HCT116 (cell line): ENCODE results near the gene SOX18.

Experiments used
- CTCF ChIP-seq, 3 experiments: fragments of 200-600 bp in 1 of 3; sonication (generic) in 1 of 3; IDR thresholded peaks in 2 of 3; conservative IDR thresholded peaks in 1 of 3; 2 replicates each; pipeline ENCODE4 v1.5.1; 2012 to 2017; ENCODE audit warnings: low read depth in 2 of 3, low read length in 2 of 3, antibody characterized with exemption in 1 of 3, borderline replicate concordance in 1 of 3, control low read depth in 1 of 3, mild to moderate bottlenecking in 1 of 3, mixed read lengths in 1 of 3, mixed run types in 1 of 3, moderate library complexity in 1 of 3; ENCODE audit not compliant: insufficient read depth in 1 of 3
- FOSL1 ChIP-seq: IDR thresholded peaks from 2 replicates; pipeline ENCODE4 v1.6.1; 2012; ENCODE audit warnings: low read depth

GRCh38 chr20:64033981-64034493 is 15.4 kb downstream of the SOX18 start:
- TF ChIP-seq CTCF (IDR thresholded peaks at IDR 0.05 in 2 of 3, conservative IDR thresholded peaks at IDR 0.05 in 1 of 3; ENCODE audit: borderline replicate concordance in 1 of 3, insufficient read depth in 1 of 3, low read depth in 2 of 3, low read length in 2 of 3): no peak
- no peak for TF ChIP-seq FOSL1
